GM12801 (cell line): ENCODE measurements around the gene ASTL.

Experiments
- TF ChIP-seq, protein P1 (sequence below): IDR thresholded peaks from one replicate; pipeline ENCODE4 v1.5.1; 2011; ENCODE audit warnings: control low read depth; ENCODE audit not compliant: insufficient read length; ENCODE audit errors: extremely low read depth

ASTL gene

DNA sequence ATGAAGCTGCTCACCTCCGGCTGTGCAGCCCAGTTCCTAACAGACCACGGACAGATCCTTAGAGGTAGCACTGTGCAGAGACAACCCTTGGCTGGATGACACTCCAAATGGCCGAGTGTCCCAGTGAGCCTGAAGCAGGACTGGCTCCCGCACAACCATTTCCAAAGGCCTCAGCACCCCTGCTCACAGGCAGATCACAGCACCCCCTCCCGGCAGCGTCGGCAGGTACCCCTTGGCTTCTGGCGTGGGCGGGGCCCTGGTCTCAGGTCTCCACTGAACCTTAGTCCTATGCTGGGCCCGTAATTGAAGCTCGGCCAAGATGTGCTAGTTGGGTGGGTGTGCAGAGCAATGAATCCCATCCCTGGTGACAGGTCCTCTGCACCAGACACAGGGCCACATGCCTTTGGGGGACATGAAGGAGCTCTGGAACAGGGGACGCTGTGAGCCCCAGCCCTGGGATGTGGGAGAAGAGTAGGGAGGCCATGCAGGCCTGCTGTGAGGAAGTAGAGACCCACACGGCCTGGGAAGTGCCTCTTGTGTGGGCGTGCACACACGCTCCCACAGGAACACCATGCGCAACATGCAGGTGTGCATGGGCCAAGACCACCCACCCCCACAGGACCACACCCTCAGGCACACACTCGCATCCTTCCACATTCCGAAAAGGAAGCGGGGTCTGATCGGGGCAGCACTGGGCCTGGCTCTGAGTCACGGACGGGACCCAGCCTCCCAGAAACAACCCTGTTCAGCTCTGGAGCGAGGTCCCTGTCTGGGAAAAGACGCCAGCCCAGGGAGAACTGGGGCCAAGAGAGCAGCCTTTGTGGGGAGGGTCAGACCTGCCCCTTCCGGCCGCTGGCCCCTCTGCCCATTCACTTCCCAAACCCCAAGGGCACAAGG is 4.2 kb upstream of the ASTL start:
- TF ChIP-seq, protein P1, sequence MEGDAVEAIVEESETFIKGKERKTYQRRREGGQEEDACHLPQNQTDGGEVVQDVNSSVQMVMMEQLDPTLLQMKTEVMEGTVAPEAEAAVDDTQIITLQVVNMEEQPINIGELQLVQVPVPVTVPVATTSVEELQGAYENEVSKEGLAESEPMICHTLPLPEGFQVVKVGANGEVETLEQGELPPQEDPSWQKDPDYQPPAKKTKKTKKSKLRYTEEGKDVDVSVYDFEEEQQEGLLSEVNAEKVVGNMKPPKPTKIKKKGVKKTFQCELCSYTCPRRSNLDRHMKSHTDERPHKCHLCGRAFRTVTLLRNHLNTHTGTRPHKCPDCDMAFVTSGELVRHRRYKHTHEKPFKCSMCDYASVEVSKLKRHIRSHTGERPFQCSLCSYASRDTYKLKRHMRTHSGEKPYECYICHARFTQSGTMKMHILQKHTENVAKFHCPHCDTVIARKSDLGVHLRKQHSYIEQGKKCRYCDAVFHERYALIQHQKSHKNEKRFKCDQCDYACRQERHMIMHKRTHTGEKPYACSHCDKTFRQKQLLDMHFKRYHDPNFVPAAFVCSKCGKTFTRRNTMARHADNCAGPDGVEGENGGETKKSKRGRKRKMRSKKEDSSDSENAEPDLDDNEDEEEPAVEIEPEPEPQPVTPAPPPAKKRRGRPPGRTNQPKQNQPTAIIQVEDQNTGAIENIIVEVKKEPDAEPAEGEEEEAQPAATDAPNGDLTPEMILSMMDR, result no peak

DNA sequence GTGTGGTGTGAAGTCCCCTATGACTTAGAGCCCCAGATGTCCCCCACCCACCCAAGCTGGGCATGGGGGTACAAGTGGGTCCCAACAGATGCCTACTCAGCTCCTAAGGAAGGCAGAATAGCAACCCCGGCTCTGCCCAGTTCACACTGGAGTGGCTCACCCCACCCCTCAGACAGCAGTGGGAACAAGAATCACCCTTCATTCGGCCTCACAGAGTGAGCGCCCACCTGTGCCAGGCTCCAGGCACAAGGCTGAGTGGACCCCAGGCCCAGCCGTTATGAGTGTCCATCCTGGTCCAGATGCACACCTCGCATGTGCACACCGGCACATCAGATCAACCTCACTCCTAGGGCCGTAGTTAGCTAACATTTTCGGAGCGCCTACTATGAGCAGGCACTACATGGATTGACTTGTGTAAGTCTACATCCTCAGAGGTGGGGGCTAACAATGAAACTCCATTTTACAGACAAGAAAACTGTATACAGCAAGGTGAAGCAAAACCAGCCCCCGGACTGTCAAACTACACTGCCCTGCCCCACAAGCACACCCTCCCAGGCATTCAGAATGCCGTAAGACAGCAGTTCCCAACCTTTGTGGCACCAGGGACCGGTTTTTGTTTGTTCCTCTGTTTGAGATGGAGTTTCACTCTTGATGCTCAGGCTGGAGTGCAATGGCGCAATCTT is 2.8 kb upstream of the ASTL start:
- TF ChIP-seq, protein P1, result no peak

DNA sequence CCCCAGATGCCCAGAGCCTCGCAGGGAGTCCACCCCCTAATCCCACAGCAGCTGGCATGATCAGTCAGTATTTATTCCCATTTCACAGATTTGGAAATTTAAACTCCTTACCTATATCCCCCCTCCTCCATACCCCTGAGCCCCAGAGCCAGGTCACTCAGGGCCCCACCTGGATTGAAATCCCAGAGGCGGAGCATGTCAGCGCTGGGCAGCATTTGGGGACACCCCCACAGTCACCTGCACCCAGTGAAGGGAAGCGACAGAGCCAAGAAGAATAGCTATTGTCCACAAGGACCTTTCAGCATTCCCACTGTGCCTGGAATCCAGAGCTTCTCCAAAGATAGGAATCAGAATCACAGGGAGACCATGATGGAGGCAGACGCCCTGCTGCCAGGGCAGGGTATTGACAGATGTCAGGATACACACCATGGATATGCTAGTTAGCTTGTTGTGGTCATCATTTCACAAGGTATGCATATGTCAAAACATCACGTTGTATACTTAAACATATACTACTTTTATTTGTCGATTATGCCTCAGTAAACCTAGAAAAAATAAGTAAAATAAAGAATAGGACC is 968 bp upstream of the ASTL start:
- TF ChIP-seq, protein P1, result no peak

DNA sequence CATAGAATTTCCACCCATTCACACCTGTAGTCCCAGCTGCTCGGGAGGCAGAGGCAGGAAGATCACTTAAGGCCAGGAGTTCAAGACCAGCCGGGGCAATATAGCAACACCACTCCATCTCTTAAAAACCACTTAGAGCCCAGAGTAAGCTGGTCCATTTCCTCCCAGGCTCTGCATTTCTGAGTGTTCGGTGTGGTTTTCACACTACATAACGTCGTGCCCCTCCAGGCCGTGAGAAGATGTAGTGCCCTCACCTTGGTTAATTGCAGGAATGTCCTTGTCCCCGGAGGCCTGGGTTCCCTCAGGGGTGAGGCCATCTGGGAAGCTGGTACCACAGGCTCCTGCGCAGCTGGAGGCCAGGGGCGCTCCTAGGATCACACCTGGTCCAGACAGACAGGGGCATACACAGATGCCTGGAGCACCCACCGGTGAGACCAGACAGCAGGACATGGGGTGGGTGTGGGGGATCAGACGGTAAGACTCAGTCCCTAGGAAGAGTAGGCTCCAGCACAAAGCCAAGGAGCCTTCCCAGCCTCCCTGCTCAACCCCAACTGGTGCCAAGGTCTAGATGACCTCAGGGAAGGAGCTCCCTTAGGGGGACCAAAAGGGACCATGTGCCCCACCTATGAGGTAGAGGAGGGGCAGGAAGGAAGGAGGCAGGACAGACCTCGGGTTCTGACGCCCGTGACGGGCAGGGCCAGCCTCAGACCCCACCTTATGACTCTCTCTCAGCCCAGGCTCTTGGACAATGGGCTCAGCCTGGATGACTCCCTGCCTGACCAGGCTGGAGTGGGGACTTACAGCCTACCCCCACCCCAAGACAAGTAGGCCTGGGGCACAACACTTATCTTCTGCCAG is 752 bp downstream of the ASTL start:
- TF ChIP-seq, protein P1, result no peak

DNA sequence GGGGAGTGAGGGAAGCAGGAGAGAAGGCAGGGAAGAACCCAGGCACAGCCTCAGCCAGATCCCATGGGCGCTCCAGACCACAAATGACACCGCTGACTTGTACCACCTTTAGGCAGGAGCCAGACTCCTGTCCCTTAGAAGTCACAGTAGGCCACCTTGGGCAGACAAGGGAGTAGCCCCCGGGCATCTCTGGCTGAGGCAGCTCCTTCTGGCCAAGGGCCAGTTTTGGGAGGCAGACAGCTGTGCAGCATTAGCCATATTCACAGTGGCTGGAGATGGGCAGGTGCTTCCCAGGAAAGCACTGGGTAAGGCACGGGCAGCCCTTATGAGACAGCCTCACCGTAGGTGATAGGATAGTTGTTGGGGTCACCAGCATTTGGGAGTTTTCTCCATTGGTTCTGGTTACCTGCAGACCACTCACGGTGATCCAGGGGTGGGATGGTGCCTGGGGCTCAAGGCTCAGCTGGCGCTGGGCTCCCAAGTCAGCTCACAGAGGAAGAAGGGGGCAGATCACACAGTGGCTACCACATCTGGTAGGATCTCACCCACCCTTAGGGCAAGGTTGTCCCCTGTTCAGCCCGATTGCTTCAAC is 2.1 kb downstream of the ASTL start:
- TF ChIP-seq, protein P1, result no peak

DNA sequence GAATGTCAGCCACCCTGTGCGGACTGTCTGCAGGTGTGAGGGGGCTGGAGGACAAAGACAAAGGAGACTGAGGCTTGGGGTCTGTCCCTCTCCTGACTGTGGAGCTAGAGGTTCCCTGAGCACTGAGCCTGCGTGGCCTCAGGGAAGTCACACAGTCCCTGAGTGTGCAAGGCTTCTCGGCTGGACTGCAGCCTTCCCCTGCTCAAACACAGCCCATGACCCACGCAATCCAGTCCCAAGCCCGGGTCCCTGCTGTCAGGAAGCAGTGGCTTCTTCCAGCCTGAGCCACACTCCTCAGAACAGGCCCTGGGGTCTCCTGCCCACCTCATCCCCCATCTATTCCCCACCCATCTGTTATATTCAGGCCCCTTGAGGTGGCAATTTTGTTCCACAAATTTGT is 2.7 kb downstream of the ASTL start:
- TF ChIP-seq, protein P1, result no peak
